ENCODE results near the gene PSMD7.
A peak's percentile ranks its signal among the peaks of the same experiment; 100 is the strongest.

Gene PSMD7

DNA sequence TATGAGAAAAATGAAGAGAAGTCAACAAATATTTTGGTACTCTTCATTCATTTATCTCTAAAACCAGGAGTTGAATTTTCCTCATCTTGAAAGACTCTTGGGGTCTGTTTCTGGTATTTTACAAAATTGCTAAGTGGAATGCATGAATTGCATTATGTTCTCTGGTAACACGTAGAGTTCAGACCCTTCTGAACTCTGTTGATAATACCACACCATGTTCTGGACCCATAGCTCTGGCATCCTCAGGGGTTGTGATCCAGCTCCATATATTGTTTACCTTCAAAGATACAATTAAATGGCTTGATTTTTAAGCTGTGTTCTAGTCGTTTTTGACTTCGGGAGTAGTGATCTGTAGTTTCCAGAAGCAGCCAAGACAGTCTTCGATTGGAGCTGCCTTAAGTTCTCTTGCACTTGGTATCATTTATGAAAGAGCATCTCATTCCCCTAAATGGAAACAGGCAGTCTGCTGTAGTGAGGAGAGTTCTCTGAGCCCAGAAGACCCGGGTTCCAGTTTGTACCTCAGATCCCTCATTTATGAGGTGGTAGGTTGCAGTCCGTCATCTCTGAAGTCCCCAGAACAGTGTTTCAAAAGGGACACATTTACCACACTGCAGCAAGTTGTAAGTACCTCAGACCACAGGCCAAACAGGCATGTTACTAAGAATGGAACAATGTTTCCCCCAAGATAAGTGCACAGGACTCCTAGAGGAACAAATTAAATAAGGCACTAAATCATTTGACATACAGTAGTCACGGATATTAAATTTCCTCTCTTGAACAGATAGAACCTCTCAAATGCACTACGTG is 9.6 kb downstream of the PSMD7 start:
- no peak overlapping the region for H3K4me3 ChIP-seq (replicated peaks; ENCODE audit: insufficient read depth, low read length)
- TF ChIP-seq GABPA (IDR thresholded peaks at IDR 0.05; ENCODE audit: low read depth) = no peak
- TF ChIP-seq, protein P1, sequence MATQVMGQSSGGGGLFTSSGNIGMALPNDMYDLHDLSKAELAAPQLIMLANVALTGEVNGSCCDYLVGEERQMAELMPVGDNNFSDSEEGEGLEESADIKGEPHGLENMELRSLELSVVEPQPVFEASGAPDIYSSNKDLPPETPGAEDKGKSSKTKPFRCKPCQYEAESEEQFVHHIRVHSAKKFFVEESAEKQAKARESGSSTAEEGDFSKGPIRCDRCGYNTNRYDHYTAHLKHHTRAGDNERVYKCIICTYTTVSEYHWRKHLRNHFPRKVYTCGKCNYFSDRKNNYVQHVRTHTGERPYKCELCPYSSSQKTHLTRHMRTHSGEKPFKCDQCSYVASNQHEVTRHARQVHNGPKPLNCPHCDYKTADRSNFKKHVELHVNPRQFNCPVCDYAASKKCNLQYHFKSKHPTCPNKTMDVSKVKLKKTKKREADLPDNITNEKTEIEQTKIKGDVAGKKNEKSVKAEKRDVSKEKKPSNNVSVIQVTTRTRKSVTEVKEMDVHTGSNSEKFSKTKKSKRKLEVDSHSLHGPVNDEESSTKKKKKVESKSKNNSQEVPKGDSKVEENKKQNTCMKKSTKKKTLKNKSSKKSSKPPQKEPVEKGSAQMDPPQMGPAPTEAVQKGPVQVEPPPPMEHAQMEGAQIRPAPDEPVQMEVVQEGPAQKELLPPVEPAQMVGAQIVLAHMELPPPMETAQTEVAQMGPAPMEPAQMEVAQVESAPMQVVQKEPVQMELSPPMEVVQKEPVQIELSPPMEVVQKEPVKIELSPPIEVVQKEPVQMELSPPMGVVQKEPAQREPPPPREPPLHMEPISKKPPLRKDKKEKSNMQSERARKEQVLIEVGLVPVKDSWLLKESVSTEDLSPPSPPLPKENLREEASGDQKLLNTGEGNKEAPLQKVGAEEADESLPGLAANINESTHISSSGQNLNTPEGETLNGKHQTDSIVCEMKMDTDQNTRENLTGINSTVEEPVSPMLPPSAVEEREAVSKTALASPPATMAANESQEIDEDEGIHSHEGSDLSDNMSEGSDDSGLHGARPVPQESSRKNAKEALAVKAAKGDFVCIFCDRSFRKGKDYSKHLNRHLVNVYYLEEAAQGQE (IDR thresholded peaks at IDR 0.05; ENCODE audit: insufficient replicate concordance, low read depth) = no peak
- TF ChIP-seq, protein P2, sequence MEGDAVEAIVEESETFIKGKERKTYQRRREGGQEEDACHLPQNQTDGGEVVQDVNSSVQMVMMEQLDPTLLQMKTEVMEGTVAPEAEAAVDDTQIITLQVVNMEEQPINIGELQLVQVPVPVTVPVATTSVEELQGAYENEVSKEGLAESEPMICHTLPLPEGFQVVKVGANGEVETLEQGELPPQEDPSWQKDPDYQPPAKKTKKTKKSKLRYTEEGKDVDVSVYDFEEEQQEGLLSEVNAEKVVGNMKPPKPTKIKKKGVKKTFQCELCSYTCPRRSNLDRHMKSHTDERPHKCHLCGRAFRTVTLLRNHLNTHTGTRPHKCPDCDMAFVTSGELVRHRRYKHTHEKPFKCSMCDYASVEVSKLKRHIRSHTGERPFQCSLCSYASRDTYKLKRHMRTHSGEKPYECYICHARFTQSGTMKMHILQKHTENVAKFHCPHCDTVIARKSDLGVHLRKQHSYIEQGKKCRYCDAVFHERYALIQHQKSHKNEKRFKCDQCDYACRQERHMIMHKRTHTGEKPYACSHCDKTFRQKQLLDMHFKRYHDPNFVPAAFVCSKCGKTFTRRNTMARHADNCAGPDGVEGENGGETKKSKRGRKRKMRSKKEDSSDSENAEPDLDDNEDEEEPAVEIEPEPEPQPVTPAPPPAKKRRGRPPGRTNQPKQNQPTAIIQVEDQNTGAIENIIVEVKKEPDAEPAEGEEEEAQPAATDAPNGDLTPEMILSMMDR (IDR thresholded peaks at IDR 0.05; ENCODE audit: insufficient read depth, low read length) = no peak
- TF ChIP-seq POLR2AphosphoS5 (IDR thresholded peaks at IDR 0.05; ENCODE audit: low read depth) = no peak; the same call in 1 of the 2 replicates
- TF ChIP-seq SPI1 (IDR thresholded peaks at IDR 0.05; ENCODE audit: borderline replicate concordance, low read depth) = no peak
- no peak overlapping the region for H3K27ac ChIP-seq (replicated peaks)
- DNase-seq (ENCODE audit: low read depth in 1 of 2, low spot score in 1 of 2) = no peak
- no peaks in the 10 kb centered on the region for H3K27me3 ChIP-seq (ENCODE audit: insufficient read depth, poor library complexity, severe bottlenecking)

DNA sequence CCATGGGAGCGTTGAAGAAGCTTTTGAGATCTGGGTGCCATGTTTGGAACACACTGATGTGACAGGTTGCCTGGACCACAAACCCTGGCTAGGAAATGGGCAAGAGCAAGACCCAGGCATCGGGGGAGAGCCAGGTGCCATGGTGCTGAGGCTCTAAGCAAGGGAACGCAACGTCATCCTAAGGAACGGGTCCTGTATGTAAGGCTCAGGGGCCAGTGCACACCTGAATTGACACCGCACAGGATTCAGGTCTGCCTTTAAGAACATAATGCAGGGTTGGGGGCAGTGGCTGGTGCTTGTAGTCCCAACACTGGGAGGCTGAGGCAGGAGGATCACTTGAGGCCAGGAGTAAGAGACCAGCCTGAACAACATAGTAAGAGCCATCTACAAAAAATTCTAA is 10.8 kb downstream of the PSMD7 start:
- Histone ChIP-seq H3K27me3 (ENCODE audit: insufficient read depth, poor library complexity, severe bottlenecking) (no peaks in the 10 kb centered on the region), H3K27ac (replicated peaks) (no peak overlapping the region), H3K4me3 (replicated peaks; ENCODE audit: insufficient read depth, low read length) (no peak overlapping the region)
- no peak for DNase-seq (ENCODE audit: low read depth in 1 of 2, low spot score in 1 of 2)
- TF ChIP-seq POLR2AphosphoS5 (IDR thresholded peaks at IDR 0.05; ENCODE audit: low read depth) = peak; percentile 48; the same call in 1 of the 2 replicates
- TF ChIP-seq, protein P2 (IDR thresholded peaks at IDR 0.05; ENCODE audit: insufficient read depth, low read length) = no peak

DNA sequence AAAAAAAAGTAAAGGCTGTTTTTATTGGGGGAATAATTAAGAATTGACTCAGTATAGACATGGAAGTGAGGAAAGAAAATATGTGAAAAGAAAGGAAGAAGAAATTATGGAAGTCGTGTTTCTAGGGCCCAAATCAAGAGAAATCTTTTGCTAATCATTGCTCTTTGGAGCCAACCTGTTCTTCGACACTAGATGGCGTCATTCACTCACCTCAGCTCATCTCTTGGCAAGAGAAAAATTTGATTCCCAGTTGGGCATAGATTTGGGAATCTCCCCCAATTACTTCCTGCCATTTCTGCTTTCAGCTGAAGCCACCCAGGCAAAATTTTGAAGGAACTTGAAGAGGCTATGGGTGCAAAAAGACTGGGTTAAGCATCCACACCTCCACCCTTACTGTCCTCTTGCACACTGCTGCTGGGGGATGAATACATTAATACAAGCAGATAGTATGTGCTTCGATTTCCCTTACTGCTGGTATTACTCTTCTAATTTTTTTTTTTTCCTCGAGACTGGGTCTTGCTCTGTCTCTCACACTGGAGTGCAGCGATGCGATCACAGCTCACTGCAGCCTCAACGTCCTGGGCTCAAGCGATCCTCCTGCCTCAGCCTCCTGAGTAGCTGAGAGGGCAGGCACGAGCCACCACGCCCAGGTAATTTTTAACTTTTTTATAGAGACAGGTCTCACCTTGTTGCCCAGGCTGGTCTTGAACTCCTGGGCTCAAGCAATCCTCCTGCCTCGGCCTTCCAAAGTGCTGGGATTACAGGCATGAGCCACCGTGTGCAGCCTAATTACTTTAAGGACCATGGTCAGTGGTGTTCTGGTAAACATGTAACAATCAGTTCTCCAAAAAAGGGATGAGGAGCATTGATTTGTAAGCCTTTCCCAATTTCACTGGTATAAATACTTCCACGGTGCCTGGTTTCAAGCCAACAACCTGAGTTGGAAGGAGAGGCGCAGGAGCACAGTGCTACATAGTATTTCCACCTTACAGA is 13.5 kb downstream of the PSMD7 start:
- H3K27ac ChIP-seq (replicated peaks) = no peak overlapping the region
- no peaks in the 10 kb centered on the region for H3K27me3 ChIP-seq (ENCODE audit: insufficient read depth, poor library complexity, severe bottlenecking)
- no peak for TF ChIP-seq GABPA (IDR thresholded peaks at IDR 0.05; ENCODE audit: low read depth)
- TF ChIP-seq, protein P2 (IDR thresholded peaks at IDR 0.05; ENCODE audit: insufficient read depth, low read length) = peak; percentile 62
- TF ChIP-seq, protein P1 (IDR thresholded peaks at IDR 0.05; ENCODE audit: insufficient replicate concordance, low read depth) = peak; percentile 80
- DNase-seq (ENCODE audit: low read depth in 1 of 2, low spot score in 1 of 2) = peak in 1 of 2 experiments; percentile 26
- no peak overlapping the region for H3K4me3 ChIP-seq (replicated peaks; ENCODE audit: insufficient read depth, low read length)

Data from HL-60 (cell line).